WI38 (cell line): ENCODE data around the gene CAPN13.

ENCODE experiments used
- H3K4me3 ChIP-seq: 2 replicates; pipeline ENCODE4 v1.5.1; 2011; ENCODE audit warnings: low read depth, mild to moderate bottlenecking, control low read depth, low read length
- CTCF ChIP-seq: IDR thresholded peaks from 2 replicates; pipeline ENCODE4 v1.5.1; 2012; ENCODE audit warnings: low read depth, mild to moderate bottlenecking, control low read depth, low read length

Gene CAPN13

GRCh38 chr2:30756051-30756719 lies 51.1 kb downstream of the CAPN13 start:
- TF ChIP-seq CTCF, result no peak
- no peak overlapping the region for H3K4me3 ChIP-seq

- no peak overlapping the region for H3K4me3 ChIP-seq
- TF ChIP-seq CTCF, result no peak
These were observed 53.6 kb downstream of the CAPN13 start for GRCh38 chr2:30753630-30754029.

- no peak for TF ChIP-seq CTCF
- no peak overlapping the region for H3K4me3 ChIP-seq
These were observed 54.4 kb downstream of the CAPN13 start for GRCh38 chr2:30752811-30753210.

GRCh38 chr2:30747206-30747605 lies 60.0 kb downstream of the CAPN13 start:
- no peak overlapping the region for H3K4me3 ChIP-seq

GRCh38 chr2:30744823-30745222 lies 62.4 kb downstream of the CAPN13 start:
- TF ChIP-seq CTCF, result no peak
- no peak overlapping the region for H3K4me3 ChIP-seq

More at GRCh38 chr2:30747206-30747605, 60.0 kb downstream of the CAPN13 start:
- no peak for TF ChIP-seq CTCF

GRCh38 chr2:30741576-30741975 lies 65.7 kb downstream of the CAPN13 start:
- TF ChIP-seq CTCF, result no peak
- H3K4me3 ChIP-seq, result no peak overlapping the region

- TF ChIP-seq CTCF, result no peak
These were observed 68.9 kb downstream of the CAPN13 start for GRCh38 chr2:30738141-30738911.

More at GRCh38 chr2:30738141-30738911, 68.9 kb downstream of the CAPN13 start:
- no peak overlapping the region for H3K4me3 ChIP-seq
